ENCODE data around the gene EPS8L3. TPM values are rescaled to one million over a fixed set of nuclear protein-coding genes. Genes with fewer than 3 reads are reported as not detected.

EPS8L3 gene
- total RNA-seq, 1 experiment from 2014 or later: 0.96 TPM

DNA sequence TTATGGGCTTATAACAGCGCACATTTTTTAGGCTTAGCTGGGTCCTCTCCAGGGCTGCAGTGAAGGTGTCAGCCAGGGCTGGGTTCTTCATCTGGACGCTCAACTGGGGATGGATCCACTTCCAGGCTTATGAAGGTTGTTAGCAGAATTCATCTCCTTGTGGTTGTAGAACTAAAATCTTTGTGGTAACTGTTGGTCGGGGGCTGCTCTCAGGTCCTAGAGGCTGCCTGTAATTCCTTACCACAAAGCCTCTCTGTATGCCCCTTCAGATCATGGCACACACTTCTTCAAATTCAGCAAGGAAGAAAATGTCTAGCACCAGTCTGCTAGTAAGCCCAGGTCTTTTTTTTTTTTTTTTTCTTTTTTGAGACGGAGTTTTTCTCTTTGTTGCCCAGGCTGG, 40.9 kb upstream of the EPS8L3 start:
- H2AFZ ChIP-seq (ENCODE audit: low read depth, low read length, poor library complexity, severe bottlenecking): no peak overlapping the region
- H3K4me2 ChIP-seq (ENCODE audit: low read length): no peak overlapping the region
- CTCF ChIA-PET: no interaction called here
- peaks cover 4 to 15% of the 10 kb centered on the region in 2 experiments; a peak in 3 of 4 replicates for H3K4me1 ChIP-seq (ENCODE audit: control insufficient read depth in 1 of 2, insufficient read depth in 2 of 2, low read length in 2 of 2)
- H3K36me3 ChIP-seq (ENCODE audit: control insufficient read depth in 1 of 2, insufficient read depth in 2 of 2, low read length in 2 of 2): no peaks in the 10 kb centered on the region
- no peak overlapping the region for H3K27ac ChIP-seq (ENCODE audit: low read depth, low read length)
- no peaks in the 10 kb centered on the region for H4K20me1 ChIP-seq (ENCODE audit: insufficient read depth)
- RAD21 ChIA-PET (ENCODE audit: low non-redundant PET in 1 of 2, low total read pairs in 2 of 2, uncharacterized antibody in 2 of 2, unreplicated experiment in 2 of 2): no interaction called here
- POLR2A ChIA-PET: no interaction called here
- no peaks in the 10 kb centered on the region for H3K9me3 ChIP-seq (ENCODE audit: control insufficient read depth in 1 of 2, insufficient read depth in 1 of 2, low read depth in 1 of 2, low read length in 2 of 2)
- no peak overlapping the region for H3K4me3 ChIP-seq (replicated peaks in 1 of 2; ENCODE audit: low read depth in 1 of 2, low read length in 2 of 2)
- intact Hi-C loops (cut with micrococcal nuclease): no loop called here
- no peaks in the 10 kb centered on the region for H3K27me3 ChIP-seq (ENCODE audit: insufficient read depth, low read length)
- no peaks in the 10 kb centered on the region for H3K79me2 ChIP-seq (ENCODE audit: insufficient read depth, low read length)
- H3K9ac ChIP-seq (ENCODE audit: low read length): no peak overlapping the region
- BruUV-seq (replicated peaks): no TSS peak
- H3K9me2 ChIP-seq (ENCODE audit: insufficient read depth): no peaks in the 10 kb centered on the region
- DNase-seq (ENCODE audit: low read depth, low spot score) (no peak), ATAC-seq (no peak)
- TF ChIP-seq JUND (IDR thresholded peaks at IDR 0.05) (no peak), SRF (IDR thresholded peaks at IDR 0.05; ENCODE audit: low read depth) (no peak), ELF1 (IDR thresholded peaks at IDR 0.05; ENCODE audit: borderline replicate concordance, low read depth) (no peak), CEBPB (IDR thresholded peaks at IDR 0.05; ENCODE audit: low read depth) (no peak), EGR1 (IDR thresholded peaks at IDR 0.05; ENCODE audit: low read depth) (no peak), TCF7L2 (IDR thresholded peaks at IDR 0.05; ENCODE audit: borderline replicate concordance, extremely low read depth, insufficient read depth, insufficient read length) (no peak), CBX3 (IDR thresholded peaks at IDR 0.05; ENCODE audit: low read depth) (no peak)
- TF ChIP-seq, protein P1, sequence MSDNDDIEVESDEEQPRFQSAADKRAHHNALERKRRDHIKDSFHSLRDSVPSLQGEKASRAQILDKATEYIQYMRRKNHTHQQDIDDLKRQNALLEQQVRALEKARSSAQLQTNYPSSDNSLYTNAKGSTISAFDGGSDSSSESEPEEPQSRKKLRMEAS (IDR thresholded peaks at IDR 0.05): no peak

DNA sequence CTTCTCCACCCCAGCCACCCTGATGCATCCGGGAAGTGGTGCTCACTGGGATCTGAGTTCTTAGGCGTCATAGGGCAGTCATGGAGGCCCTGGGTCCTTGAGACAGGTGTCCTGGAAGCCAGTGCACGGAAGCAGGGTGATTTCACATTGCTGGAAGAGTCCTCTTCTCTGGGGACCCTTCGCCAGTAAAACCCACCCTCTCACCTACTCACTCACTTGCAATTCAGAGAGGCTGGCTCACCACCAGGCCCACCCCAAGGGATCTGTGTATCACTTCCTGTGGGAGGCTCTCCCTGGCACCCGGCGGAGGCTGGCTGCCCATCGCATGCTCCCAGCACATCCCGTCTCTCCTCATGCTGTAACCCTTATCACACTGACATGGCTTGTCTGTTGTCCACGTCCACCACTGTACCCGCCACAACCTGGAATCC, 40.2 kb upstream of the EPS8L3 start:
- Histone ChIP-seq H3K4me2 (ENCODE audit: low read length) (no peak overlapping the region), H3K9ac (ENCODE audit: low read length) (no peak overlapping the region), H3K79me2 (ENCODE audit: insufficient read depth, low read length) (no peaks in the 10 kb centered on the region), H3K4me3 (replicated peaks in 1 of 2; ENCODE audit: low read depth in 1 of 2, low read length in 2 of 2) (no peak overlapping the region), H3K27me3 (ENCODE audit: insufficient read depth, low read length) (no peaks in the 10 kb centered on the region), H3K9me2 (ENCODE audit: insufficient read depth) (no peaks in the 10 kb centered on the region), H3K27ac (ENCODE audit: low read depth, low read length) (no peak overlapping the region), H3K36me3 (ENCODE audit: control insufficient read depth in 1 of 2, insufficient read depth in 2 of 2, low read length in 2 of 2) (no peaks in the 10 kb centered on the region), H3K9me3 (ENCODE audit: control insufficient read depth in 1 of 2, insufficient read depth in 1 of 2, low read depth in 1 of 2, low read length in 2 of 2) (no peaks in the 10 kb centered on the region), H4K20me1 (ENCODE audit: insufficient read depth) (no peaks in the 10 kb centered on the region), H3K4me1 (ENCODE audit: control insufficient read depth in 1 of 2, insufficient read depth in 2 of 2, low read length in 2 of 2) (peaks cover 4 to 15% of the 10 kb centered on the region in 2 experiments; a peak in 3 of 4 replicates), H2AFZ (ENCODE audit: low read depth, low read length, poor library complexity, severe bottlenecking) (no peak overlapping the region)
- ATAC-seq: no peak
- intact Hi-C loops (cut with micrococcal nuclease): no loop called here
- TF ChIP-seq, protein P1 (IDR thresholded peaks at IDR 0.05): no peak
- TF ChIP-seq, protein P2, sequence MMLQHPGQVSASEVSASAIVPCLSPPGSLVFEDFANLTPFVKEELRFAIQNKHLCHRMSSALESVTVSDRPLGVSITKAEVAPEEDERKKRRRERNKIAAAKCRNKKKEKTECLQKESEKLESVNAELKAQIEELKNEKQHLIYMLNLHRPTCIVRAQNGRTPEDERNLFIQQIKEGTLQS (IDR thresholded peaks at IDR 0.05): no peak
- TF ChIP-seq, protein P3, sequence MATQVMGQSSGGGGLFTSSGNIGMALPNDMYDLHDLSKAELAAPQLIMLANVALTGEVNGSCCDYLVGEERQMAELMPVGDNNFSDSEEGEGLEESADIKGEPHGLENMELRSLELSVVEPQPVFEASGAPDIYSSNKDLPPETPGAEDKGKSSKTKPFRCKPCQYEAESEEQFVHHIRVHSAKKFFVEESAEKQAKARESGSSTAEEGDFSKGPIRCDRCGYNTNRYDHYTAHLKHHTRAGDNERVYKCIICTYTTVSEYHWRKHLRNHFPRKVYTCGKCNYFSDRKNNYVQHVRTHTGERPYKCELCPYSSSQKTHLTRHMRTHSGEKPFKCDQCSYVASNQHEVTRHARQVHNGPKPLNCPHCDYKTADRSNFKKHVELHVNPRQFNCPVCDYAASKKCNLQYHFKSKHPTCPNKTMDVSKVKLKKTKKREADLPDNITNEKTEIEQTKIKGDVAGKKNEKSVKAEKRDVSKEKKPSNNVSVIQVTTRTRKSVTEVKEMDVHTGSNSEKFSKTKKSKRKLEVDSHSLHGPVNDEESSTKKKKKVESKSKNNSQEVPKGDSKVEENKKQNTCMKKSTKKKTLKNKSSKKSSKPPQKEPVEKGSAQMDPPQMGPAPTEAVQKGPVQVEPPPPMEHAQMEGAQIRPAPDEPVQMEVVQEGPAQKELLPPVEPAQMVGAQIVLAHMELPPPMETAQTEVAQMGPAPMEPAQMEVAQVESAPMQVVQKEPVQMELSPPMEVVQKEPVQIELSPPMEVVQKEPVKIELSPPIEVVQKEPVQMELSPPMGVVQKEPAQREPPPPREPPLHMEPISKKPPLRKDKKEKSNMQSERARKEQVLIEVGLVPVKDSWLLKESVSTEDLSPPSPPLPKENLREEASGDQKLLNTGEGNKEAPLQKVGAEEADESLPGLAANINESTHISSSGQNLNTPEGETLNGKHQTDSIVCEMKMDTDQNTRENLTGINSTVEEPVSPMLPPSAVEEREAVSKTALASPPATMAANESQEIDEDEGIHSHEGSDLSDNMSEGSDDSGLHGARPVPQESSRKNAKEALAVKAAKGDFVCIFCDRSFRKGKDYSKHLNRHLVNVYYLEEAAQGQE (IDR thresholded peaks at IDR 0.05; ENCODE audit: low read depth): no peak
- no peak for TF ChIP-seq FOSL1 (IDR thresholded peaks at IDR 0.05; ENCODE audit: low read depth)
- TF ChIP-seq RAD21 (IDR thresholded peaks at IDR 0.05; ENCODE audit: low read depth): no peak
- TF ChIP-seq POLR2A (IDR thresholded peaks at IDR 0.05; ENCODE audit: borderline replicate concordance, extremely low read depth, insufficient read depth, insufficient read length): no peak
- no peak for TF ChIP-seq CBX3 (IDR thresholded peaks at IDR 0.05; ENCODE audit: low read depth)
- no peak for TF ChIP-seq ZNF274 (IDR thresholded peaks at IDR 0.05; ENCODE audit: low read depth, low read length)
- TF ChIP-seq SRF (IDR thresholded peaks at IDR 0.05; ENCODE audit: low read depth): no peak
- no peak for TF ChIP-seq YY1 (IDR thresholded peaks at IDR 0.05; ENCODE audit: extremely low read depth, insufficient replicate concordance, low read depth, low read length)
- TF ChIP-seq ZFX (IDR thresholded peaks at IDR 0.05): no peak
- no peak for TF ChIP-seq SP1 (IDR thresholded peaks at IDR 0.05; ENCODE audit: low read depth)
- no peak for TF ChIP-seq JUND (IDR thresholded peaks at IDR 0.05)
- TF ChIP-seq POLR2AphosphoS5 (IDR thresholded peaks at IDR 0.05; ENCODE audit: low read depth, low read length): no peak
- no TSS peak for BruUV-seq (replicated peaks)
- ChIA-PET CTCF (no interaction called here), POLR2A (no interaction called here), RAD21 (ENCODE audit: low non-redundant PET in 1 of 2, low total read pairs in 2 of 2, uncharacterized antibody in 2 of 2, unreplicated experiment in 2 of 2) (no interaction called here)
- DNase-seq (ENCODE audit: low read depth, low spot score): no peak

Measured in HCT116 (cell line).